Astrocyte of the spinal cord (primary cell): Measurements from ENCODE around the gene CD79A.

Source experiments
- DNase-seq: peaks from one replicate; pipeline ENCODE4 v3.0.0; 2011; ENCODE audit warnings: low read depth, low spot score
- H3K4me3 ChIP-seq: 2 replicates; pipeline ENCODE4 v1.5.1; 2011; ENCODE audit warnings: low read depth, mild to moderate bottlenecking, low read length, moderate library complexity
- in situ Hi-C: cut with HindIII; loops from 2 replicates; pipeline ENCODE4 v1.10.0; 2017; ENCODE audit warnings: low sequenced_read_pairs
- TF ChIP-seq, protein P1 (sequence below): IDR thresholded peaks from 2 replicates; pipeline ENCODE4 v1.5.1; 2012; ENCODE audit warnings: low read depth, mild to moderate bottlenecking, low read length, inconsistent platforms

CD79A gene

GRCh38 chr19:41926028-41926762 is 49.1 kb downstream of the CD79A start:
- DNase-seq: no peak
- TF ChIP-seq, protein P1, sequence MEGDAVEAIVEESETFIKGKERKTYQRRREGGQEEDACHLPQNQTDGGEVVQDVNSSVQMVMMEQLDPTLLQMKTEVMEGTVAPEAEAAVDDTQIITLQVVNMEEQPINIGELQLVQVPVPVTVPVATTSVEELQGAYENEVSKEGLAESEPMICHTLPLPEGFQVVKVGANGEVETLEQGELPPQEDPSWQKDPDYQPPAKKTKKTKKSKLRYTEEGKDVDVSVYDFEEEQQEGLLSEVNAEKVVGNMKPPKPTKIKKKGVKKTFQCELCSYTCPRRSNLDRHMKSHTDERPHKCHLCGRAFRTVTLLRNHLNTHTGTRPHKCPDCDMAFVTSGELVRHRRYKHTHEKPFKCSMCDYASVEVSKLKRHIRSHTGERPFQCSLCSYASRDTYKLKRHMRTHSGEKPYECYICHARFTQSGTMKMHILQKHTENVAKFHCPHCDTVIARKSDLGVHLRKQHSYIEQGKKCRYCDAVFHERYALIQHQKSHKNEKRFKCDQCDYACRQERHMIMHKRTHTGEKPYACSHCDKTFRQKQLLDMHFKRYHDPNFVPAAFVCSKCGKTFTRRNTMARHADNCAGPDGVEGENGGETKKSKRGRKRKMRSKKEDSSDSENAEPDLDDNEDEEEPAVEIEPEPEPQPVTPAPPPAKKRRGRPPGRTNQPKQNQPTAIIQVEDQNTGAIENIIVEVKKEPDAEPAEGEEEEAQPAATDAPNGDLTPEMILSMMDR: no peak
- in situ Hi-C loops: no loop called here

DNA sequence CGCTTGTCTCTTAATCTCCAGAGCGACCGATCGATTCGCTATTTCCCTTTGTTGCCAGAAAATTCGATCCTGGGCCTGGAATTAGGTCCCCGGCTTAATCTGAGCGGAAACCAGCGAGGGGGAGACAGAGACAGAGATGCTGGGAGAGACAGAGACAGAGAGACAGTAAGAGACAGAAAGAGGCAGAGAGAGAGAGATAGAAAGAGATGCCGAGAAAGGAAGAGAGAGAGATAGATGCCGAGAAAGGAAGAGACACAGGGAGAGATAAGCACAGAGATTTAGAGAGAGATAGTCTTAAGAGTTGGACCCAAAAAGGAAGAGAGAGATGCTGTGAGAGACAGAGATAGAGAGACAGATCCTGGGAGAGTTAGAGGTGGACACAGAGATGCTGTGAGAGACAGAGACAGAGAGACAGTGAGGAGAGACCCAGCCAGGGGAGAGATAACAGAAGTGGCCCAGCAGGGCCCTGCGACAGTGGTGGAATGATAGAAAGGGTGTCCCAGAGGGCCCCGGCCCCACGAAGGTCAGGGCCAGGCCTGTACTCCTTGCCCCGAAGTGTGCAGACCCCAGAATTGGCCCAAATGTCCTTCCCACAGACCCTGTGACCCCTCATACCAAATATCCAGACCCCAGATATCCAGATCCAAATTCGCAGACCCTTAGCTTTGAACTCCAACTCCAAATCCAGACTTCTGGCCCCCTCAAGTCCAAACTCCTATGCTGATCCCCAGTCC is 49.9 kb downstream of the CD79A start:
- no peak overlapping the region for H3K4me3 ChIP-seq
- no peak for DNase-seq
- TF ChIP-seq, protein P1: no peak
- in situ Hi-C loops: no loop called here

More at GRCh38 chr19:41926028-41926762, 49.1 kb downstream of the CD79A start:
- no peak overlapping the region for H3K4me3 ChIP-seq

DNA sequence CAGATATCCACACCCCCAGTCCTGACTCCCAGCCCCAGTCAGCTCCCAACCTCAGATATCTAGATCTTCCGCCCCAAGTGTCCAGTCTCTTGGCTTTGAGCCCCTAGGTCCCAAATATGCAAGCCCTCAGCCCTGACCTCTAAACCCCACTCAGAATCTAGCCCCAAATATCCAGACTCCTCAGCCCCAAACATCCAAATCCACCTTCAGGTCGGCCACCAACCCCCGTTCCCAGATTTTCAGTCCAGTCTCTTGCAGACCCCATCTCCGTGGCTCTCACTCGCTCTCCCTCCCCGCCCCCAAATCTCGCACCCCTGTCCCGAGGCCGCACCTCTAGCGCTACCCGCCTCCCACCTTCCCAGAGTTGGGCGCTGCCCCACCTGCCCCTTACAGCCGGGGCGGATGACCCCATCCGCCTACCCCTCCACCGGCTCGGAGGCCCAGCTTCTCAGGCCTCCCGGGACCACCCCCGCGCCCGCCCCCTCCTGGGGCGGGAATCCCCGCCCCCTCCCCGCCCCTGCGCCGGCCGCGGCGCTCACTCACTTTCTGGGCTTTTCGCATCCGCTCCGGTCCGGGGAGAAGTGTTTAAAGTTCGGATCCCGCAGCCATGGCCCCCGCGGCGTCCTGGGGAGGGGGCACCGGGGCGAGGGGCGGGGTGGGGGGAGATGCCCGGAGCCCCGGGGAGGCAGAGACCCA is 50.6 kb downstream of the CD79A start:
- in situ Hi-C loops: no loop called here
- TF ChIP-seq, protein P1: no peak
- DNase-seq: no peak
- peak overlapping the region; percentile 29 for H3K4me3 ChIP-seq

DNA sequence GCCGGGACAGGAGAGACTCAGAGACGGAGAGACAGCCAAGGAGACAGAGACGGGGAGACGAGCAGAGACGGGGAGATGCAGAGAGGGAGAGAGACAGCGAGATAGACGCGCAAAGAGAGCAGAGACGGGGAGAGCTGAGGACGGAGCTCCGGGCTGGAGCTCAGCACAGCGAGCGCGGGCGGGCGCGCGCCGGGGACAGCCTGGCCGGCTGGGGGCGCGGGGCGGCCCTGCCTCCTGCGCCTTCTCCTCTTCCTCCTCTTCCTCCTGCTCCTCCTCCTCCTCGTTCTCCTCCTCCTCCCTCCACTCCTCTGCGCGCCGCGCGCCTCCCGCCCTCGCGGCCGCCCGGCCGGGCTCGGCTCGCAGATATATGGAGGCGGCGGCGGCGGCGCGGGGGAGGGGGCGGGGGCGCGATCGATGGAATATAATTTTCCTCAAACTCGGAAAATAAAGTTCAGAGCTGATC is 51.2 kb downstream of the CD79A start, which contains the start of gene ERFL:
ERFL (minus strand) TSS at position 229 of the 463 bp plus-strand sequence. CDS start 15,530 bp downstream, outside the sequence.
- no peak for DNase-seq
- in situ Hi-C loops: no loop called here
- TF ChIP-seq, protein P1: no peak
- H3K4me3 ChIP-seq: peak within 1 kb of the TSS; percentile 29

DNA sequence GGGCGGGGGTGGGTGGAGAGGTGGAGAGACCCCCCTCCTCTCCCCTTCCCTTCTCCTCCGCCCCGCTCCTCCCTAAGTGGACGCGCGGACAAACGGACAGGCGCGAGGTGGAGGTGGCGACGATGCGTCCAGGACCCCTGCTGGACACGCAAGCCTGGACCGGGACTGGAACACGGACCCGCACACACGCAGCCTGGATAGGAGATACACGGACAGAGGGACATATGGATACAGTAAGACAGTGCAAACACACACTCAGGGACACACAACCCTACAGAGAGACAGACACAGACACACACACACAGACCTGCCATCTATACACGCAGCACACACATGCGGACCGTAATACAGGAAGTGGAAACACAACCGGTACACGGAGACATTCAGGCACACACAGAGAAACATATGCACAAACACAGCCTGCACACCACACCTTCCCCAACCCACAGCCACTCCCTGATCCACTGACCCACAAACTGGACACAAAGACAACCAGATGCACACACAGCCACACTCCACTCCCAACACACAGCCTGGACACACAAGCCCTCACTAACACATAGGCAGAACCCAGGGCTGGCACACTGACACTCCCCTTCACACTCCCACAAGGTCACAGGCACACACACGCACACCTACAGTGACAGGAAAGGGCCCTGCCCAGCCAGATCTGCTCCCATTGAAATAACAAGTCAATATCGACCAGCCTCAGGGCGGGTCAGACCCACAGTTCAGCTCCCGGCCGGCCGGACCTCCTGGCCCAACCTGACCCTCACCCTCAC is 51.9 kb downstream of the CD79A start:
- DNase-seq: no peak
- TF ChIP-seq, protein P1: no peak
- H3K4me3 ChIP-seq: no peak overlapping the region
- in situ Hi-C loops: no loop called here
